HepG2 (cell line): ENCODE data around the gene CNOT1. TPM values are rescaled to one million over a fixed set of nuclear protein-coding genes. Genes with fewer than 3 reads are reported as not detected.

Experiments used
- ARHGAP35 ChIP-seq: sonication (generic); formaldehyde crosslinking; IDR thresholded peaks from 2 replicates; pipeline ENCODE4 v1.9.0; 2022; ENCODE audit warnings: mild to moderate bottlenecking, inconsistent platforms, moderate library complexity, missing genetic modification reagents, borderline replicate concordance
- CEBPB ChIP-seq: IDR thresholded peaks from 2 replicates; pipeline ENCODE4 v1.6.1; 2011; ENCODE audit warnings: low read depth, low read length, improper control_type of control experiment, borderline replicate concordance
- IKZF1 ChIP-seq: fragments of 450-650 bp; IDR thresholded peaks from 2 replicates; pipeline ENCODE4 v1.7.1; 2016
- IKZF4 ChIP-seq: sonication (generic); formaldehyde crosslinking; IDR thresholded peaks from 2 replicates; pipeline ENCODE4 v1.5.1; 2020; ENCODE audit warnings: borderline replicate concordance, mild to moderate bottlenecking, low read depth, missing genetic modification reagents; ENCODE audit errors: not compliant biosample characterization
- MAF1 ChIP-seq: sonication (generic); formaldehyde crosslinking; IDR thresholded peaks from 2 replicates; pipeline ENCODE4 v1.5.0; 2020; ENCODE audit warnings: missing genetic modification reagents, borderline replicate concordance
- PITX1 ChIP-seq: sonication (generic); formaldehyde crosslinking; IDR thresholded peaks from 2 replicates; pipeline ENCODE4 v1.5.1; 2020; ENCODE audit warnings: mild to moderate bottlenecking, missing genetic modification reagents
- POLR2AphosphoS5 ChIP-seq: IDR thresholded peaks from 2 replicates; pipeline ENCODE4 v1.6.1; 2012; ENCODE audit warnings: low read depth, low read length
- POLR2G ChIP-seq: fragments of 200-400 bp; formaldehyde crosslinking; IDR thresholded peaks from 2 replicates; pipeline ENCODE4 v1.6.1; 2018; ENCODE audit warnings: mild to moderate bottlenecking, low read depth, low read length, moderate library complexity
- RARG ChIP-seq: sonication (generic); formaldehyde crosslinking; IDR thresholded peaks from 2 replicates; pipeline ENCODE4 v1.4.0; 2020; ENCODE audit warnings: low read depth, mild to moderate bottlenecking, missing genetic modification reagents
- RBFOX2 ChIP-seq: fragments of 200-400 bp; formaldehyde crosslinking; IDR thresholded peaks from 2 replicates; pipeline ENCODE4 v1.6.1; 2017; ENCODE audit warnings: low read depth, mild to moderate bottlenecking, low read length
- RFX5 ChIP-seq: IDR thresholded peaks from 2 replicates; pipeline ENCODE4 v1.6.1; 2011; ENCODE audit warnings: low read depth, low read length, improper control_type of control experiment
- SIX1 ChIP-seq: sonication (generic); formaldehyde crosslinking; IDR thresholded peaks from 2 replicates; pipeline ENCODE4 v1.4.0; 2020; ENCODE audit warnings: missing genetic modification reagents, borderline replicate concordance
- SSRP1 ChIP-seq: IDR thresholded peaks from 2 replicates; pipeline ENCODE4 v1.6.1; 2016; ENCODE audit warnings: control low read depth
- YEATS4 ChIP-seq: sonication (generic); formaldehyde crosslinking; IDR thresholded peaks from 2 replicates; pipeline ENCODE4 v1.4.0; 2020; ENCODE audit warnings: missing genetic modification reagents, borderline replicate concordance
- ZIK1 ChIP-seq: sonication (generic); formaldehyde crosslinking; IDR thresholded peaks from 2 replicates; pipeline ENCODE4 v1.5.0; 2020; ENCODE audit warnings: mild to moderate bottlenecking, low read depth, missing genetic modification reagents, borderline replicate concordance
- ZMYM3 ChIP-seq: sonication (generic); formaldehyde crosslinking; IDR thresholded peaks from 2 replicates; pipeline ENCODE4 v1.5.1; 2020; ENCODE audit warnings: mild to moderate bottlenecking, missing genetic modification reagents
- ZNF17 ChIP-seq: sonication (generic); formaldehyde crosslinking; IDR thresholded peaks from 2 replicates; pipeline ENCODE4 v1.5.0; 2020; ENCODE audit warnings: mild to moderate bottlenecking, missing genetic modification reagents
- ZNF773 ChIP-seq: sonication (generic); formaldehyde crosslinking; IDR thresholded peaks from 2 replicates; pipeline ENCODE4 v1.4.0; 2020; ENCODE audit warnings: missing genetic modification reagents, borderline replicate concordance
- ZNF879 ChIP-seq: sonication (generic); formaldehyde crosslinking; IDR thresholded peaks from 2 replicates; pipeline ENCODE4 v1.8.1; 2023; ENCODE audit warnings: missing genetic modification reagents
- polyA plus RNA-seq, 8 experiments: library from polyadenylated mRNA; depleted of rRNA in 3 of 8; stranded (reverse) in 7 of 8; unstranded in 1 of 8; fragments of >200 nt; fragmentation: Illumina TruSeq in 4 of 8; extraction: Trizol in 4 of 8; gene quantifications; 2 replicates each; pipeline versions ENCODE4 v1.2.1 to v1.2.3, GENCODE V29; 2011 to 2016; ENCODE audit warnings: low read depth in 4 of 8, missing spikeins in 1 of 8, mixed read lengths in 1 of 8; ENCODE audit not compliant: insufficient read depth in 1 of 8
- total RNA-seq, 5 experiments: library from RNA; depleted of rRNA; stranded (reverse); fragments of >200 nt; fragmentation: Illumina TruSeq; extraction: Trizol; gene quantifications; 2 replicates each; pipeline ENCODE4 v1.2.3, GENCODE V29; 2016; ENCODE audit warnings: low read depth in 1 of 5
- TF ChIP-seq, protein P1 (sequence below): sonication (generic); formaldehyde crosslinking; IDR thresholded peaks from 2 replicates; pipeline ENCODE4 v1.8.0; 2023; ENCODE audit warnings: mild to moderate bottlenecking, missing genetic modification reagents
- TF ChIP-seq, protein P2 (sequence below): sonication (generic); formaldehyde crosslinking; IDR thresholded peaks from 2 replicates; pipeline ENCODE4 v1.4.0; 2020; ENCODE audit warnings: missing genetic modification reagents
- TF ChIP-seq, protein P3 (sequence below): sonication (generic); IDR thresholded peaks from 2 replicates; pipeline ENCODE4 v1.6.1; 2016; ENCODE audit warnings: low read depth, borderline replicate concordance
- TF ChIP-seq, protein P4 (sequence below): IDR thresholded peaks from 2 replicates; pipeline ENCODE4 v1.6.1; 2016; ENCODE audit warnings: missing biosample characterization, missing genetic modification reagents, low read depth
- TF ChIP-seq, protein P5 (sequence below): sonication (generic); formaldehyde crosslinking; IDR thresholded peaks from 2 replicates; pipeline ENCODE4 v1.5.1; 2020; ENCODE audit warnings: missing genetic modification reagents, mild to moderate bottlenecking, borderline replicate concordance

Gene CNOT1
- total and polyA plus RNA-seq, 2 of the 13 experiments (the other 11 are each of a cell fraction or from before 2014, with no cell fraction given), result 188 to 232 TPM

DNA sequence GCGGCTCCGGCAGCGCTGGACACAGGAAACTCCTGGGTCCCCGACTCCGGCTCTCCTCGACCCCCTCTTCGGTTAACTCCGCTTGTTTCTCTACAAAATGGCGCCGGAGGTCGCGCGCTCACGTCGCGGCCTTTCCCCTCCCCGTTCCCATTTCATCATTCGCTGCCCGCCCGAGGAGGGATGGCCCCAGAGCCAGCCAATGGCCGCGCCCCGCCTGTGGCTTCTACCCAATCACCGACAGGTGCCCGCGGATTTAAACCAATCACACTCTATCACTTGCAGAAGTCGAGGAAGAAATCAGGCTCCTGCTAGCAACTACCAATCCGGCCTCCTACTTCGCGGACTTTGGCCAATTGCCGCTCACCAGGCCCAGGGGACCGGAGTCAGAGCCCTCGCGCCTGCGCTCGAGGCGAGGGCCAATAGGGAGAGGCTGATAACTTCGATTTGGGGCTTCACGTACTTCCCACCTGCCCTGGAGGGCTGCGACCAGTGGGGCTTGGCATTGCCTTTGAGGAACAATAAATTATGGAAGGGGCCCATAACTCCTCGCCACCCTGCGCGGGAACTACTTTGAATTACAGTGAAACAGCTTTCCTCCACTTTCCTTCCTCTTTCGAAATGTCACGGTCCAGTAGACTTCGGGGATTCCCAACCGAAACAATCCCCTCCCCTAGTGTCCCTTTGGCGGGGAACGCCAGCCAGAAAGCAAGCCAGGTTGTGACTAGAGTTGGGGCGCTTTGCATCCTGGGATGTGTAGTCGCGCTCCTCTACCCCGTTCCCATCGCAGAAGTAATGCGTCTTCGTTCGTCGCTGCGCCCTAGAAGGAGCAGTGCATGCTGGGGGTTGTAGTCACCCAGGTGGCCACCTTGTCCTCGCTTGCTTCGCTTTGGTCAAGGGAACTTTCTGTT, at the start of gene CNOT1 (continued):
- TF ChIP-seq, protein P1, sequence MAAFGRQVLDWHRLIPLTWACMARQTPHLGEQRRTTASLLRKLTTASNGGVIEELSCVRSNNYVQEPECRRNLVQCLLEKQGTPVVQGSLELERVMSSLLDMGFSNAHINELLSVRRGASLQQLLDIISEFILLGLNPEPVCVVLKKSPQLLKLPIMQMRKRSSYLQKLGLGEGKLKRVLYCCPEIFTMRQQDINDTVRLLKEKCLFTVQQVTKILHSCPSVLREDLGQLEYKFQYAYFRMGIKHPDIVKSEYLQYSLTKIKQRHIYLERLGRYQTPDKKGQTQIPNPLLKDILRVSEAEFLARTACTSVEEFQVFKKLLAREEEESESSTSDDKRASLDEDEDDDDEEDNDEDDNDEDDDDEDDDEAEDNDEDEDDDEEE (CRISPR knock-in tag), result peak; percentile 78
- TF ChIP-seq RFX5 (peak; percentile 97), IKZF4 (CRISPR knock-in tag) (no peak), CEBPB (peak; percentile 85), ZMYM3 (no peak), SSRP1 (CRISPR knock-in tag) (peak; percentile 38; the same call in 1 of the 2 replicates), ARHGAP35 (CRISPR knock-in tag) (0 out of 2 replicates have a peak, but pooled peaks have one; percentile 39), ZNF879 (CRISPR knock-in tag) (peak; percentile 91), POLR2G (peak; percentile 96), IKZF1 (no peak), ZNF17 (CRISPR knock-in tag) (no peak), ZNF773 (CRISPR knock-in tag) (no peak), PITX1 (peak; percentile 3; the same call in 1 of the 2 replicates), MAF1 (CRISPR knock-in tag) (peak; percentile 13; the same call in 1 of the 2 replicates), RARG (CRISPR knock-in tag) (no peak), YEATS4 (CRISPR knock-in tag) (peak; percentile 95), ZIK1 (CRISPR knock-in tag) (no peak; the same call in 1 of the 2 replicates), SIX1 (CRISPR knock-in tag) (0 out of 2 replicates have a peak, but pooled peaks have one; percentile 45), POLR2AphosphoS5 (peak; percentile 95), RBFOX2 (peak; percentile 95)
- TF ChIP-seq, protein P2, sequence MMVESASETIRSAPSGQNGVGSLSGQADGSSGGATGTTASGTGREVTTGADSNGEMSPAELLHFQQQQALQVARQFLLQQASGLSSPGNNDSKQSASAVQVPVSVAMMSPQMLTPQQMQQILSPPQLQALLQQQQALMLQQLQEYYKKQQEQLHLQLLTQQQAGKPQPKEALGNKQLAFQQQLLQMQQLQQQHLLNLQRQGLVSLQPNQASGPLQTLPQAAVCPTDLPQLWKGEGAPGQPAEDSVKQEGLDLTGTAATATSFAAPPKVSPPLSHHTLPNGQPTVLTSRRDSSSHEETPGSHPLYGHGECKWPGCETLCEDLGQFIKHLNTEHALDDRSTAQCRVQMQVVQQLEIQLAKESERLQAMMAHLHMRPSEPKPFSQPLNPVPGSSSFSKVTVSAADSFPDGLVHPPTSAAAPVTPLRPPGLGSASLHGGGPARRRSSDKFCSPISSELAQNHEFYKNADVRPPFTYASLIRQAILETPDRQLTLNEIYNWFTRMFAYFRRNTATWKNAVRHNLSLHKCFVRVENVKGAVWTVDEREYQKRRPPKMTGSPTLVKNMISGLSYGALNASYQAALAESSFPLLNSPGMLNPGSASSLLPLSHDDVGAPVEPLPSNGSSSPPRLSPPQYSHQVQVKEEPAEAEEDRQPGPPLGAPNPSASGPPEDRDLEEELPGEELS (CRISPR knock-in tag), result no peak
- TF ChIP-seq, protein P3, sequence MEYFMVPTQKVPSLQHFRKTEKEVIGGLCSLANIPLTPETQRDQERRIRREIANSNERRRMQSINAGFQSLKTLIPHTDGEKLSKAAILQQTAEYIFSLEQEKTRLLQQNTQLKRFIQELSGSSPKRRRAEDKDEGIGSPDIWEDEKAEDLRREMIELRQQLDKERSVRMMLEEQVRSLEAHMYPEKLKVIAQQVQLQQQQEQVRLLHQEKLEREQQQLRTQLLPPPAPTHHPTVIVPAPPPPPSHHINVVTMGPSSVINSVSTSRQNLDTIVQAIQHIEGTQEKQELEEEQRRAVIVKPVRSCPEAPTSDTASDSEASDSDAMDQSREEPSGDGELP, result no peak; the same call in 1 of the 2 replicates
- TF ChIP-seq, protein P4, sequence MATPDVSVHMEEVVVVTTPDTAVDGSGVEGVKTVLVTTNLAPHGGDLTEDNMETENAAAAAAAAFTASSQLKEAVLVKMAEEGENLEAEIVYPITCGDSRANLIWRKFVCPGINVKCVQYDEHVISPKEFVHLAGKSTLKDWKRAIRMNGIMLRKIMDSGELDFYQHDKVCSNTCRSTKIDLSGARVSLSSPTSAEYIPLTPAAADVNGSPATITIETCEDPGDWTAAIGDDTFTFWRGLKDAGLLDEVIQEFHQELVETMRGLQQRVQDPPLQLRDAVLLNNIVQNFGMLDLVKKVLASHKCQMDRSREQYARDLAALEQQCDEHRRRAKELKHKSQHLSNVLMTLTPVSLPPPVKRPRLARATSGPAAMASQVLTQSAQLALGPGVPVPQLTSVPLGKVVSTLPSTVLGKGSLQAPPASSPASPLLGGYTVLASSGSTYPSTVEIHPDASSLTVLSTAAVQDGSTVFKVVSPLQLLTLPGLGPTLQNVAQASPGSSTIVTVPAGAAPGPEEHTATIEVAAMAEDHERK (CRISPR knock-in tag), result peak; percentile 89
- TF ChIP-seq, protein P5, sequence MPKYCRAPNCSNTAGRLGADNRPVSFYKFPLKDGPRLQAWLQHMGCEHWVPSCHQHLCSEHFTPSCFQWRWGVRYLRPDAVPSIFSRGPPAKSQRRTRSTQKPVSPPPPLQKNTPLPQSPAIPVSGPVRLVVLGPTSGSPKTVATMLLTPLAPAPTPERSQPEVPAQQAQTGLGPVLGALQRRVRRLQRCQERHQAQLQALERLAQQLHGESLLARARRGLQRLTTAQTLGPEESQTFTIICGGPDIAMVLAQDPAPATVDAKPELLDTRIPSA, result no peak
